Suppressor macrophage treated with lipopolysaccharide for 1 hour (primary cell): Measurements from ENCODE around the gene PAX3.
A peak's percentile ranks its signal among the peaks of the same experiment; 100 is the strongest.

Experiments
- DNase-seq, 3 donors: peaks; one replicate each; pipeline ENCODE4 v3.0.0-alpha.2; 2020 to 2022

Gene PAX3

DNA sequence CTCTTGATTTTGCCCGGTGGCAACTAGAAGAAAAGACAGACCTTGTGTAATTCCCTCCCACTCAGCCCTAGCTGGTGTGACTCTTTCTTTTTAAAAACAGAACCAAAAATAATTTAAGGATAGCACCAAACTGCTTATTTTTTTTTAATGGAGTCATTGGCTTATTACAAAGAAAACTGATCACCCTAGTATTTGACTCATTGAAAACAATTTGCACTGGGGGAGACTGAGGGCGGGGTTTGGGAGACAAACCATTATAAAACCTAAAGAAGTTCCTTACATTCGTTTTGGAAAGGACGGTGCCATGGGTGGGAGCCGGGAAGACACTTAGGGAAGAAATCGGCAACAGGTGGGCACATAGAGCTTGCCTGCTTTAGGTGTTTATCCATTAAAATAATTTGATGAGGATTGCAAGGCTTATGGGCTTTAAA, 2.5 kb downstream of the PAX3 start:
- DNase-seq, result peak; percentile 36 to 63 (median 56)

DNA sequence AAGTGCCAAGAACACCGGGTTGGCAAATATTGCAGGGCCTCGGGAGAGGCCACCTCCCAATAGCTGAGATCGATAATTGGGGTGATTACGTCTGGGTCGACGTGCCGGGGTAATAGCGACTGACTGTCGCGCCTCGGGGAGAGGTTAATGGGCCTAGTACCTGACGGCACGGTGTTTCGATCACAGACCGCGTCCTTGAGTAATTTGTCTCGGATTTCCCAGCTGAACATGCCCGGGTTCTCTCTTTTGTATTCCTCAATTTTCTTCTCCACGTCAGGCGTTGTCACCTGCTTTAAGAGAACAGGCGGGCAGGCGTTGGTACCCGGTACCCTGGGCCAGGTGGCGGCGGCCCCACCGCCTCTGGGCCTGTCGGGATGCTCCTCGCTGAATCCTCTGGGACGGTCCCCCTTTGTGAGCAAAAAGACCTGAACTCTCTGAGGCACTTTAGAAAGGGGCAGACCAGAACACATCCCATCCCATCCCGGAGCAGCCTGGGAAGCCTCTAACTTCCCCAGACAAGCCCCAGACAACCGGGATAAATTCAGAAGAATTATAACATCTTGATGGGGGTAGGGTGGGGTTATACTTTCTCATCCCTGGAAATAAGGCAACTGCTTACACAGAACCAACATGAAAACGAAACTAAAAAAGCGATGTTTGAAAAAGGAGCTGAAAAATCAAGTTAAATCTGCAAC, 3.3 kb downstream of the PAX3 start:
- DNase-seq, result peak in 1 of 3 donors; percentile 19

GRCh38 chr2:222294996-222295367, 3.8 kb downstream of the PAX3 start:
- DNase-seq, result peak in 1 of 3 donors; percentile 34

- peak in 1 of 3 donors; percentile 4 for DNase-seq
Measured at GRCh38 chr2:222293660-222294630, 4.9 kb downstream of the PAX3 start.

DNA sequence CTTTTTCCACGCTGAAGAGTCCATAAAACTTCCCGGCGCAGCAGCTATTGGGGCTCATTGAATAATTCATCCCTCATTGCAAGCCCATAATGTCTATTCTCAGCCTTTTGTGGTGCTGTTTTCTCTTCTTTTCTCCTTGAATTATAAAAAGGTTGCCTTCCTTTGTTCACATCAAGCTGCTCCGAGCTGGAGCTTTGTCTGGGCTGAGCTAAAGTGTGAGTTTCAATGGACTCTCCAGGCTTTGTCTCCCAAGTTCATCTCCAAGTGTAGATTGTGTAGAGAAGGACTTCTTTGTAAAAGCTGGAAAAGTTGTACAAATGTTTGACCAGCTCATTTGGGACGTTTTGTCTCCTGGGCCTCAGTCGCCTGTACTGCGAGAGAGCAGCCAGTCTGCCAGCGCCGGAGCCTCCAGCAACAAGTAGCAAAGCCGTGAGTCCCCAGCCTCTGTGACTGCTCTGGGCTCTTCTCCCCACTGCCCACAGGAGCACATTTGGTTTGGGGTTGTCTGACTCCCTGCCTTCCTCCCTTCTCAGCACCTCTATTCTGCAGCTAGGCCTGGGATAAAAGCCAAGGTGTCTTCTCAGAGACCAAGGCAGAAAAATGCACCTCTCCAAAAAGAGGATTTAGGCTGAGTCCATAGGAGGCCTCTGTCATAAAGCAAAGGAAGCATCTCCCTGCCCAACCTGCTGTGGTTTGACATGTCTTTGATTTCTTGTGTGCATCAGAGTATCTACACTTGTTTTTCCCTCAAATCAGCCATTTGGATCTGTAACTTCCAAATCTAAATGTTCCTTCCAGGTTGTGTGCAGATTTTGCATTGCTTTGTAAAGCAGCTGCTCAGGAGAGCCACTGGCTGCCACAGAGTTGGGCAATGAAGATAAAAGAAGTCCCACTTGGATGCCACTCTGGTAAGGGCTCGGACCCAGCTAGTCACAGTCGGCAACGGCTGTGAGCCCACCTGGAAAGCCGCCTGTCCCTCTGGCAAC, 6.4 kb downstream of the PAX3 start:
- DNase-seq, result no peak

DNA sequence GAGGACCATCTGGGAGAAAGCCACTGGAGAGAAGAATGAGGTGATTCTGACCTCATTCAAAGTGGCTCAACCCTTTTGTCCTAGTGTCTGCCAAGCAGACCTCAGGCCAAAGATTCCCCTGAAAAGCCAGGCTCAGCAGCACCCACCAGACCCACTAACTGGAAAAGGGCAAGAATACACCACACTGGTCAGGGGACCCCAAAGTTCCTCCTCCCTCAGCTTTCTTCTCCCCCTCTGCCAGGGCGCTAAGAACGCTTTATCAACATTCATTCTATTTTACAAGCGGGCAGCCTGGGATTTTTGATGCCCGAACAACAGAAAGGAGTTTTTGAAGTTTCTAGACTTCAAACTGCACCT, 7.3 kb downstream of the PAX3 start:
- no peak for DNase-seq

DNA sequence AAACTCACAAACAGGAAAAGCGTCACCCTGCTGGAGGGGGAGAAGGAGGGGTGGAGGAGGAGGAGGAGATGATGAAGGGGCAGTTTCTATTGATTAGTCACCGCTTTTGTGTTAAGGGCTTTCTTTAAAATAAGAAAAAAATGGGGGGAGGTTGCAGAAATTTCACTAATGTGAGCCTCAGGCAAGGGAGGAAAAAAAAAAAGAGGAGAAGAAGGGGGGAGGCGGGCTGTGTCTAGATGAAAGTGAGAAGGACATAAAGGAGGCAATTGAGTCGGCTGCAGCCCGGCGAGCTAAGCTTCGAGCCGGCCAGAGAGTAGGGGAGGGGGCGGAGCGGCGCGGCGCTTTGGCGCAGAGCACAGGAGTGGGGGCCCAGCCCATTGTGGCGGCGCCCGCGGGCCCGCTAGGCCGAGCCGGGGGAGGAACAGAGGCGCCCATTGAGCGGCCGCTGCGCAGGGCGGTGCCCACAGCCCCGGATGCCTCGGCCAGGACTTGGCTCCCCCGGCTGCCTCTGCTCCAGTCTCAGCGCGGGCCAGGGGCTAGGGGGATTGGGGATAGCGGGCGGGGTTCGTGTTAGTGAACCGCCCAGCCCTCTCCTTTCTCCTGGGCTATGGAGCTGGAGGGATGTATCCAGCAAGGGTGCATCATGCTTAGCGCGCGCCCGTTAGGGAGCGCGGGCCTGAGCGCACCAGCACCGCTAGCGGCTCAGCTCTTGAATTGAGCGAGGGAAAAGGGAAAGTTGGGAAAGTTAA, 7.9 kb downstream of the PAX3 start:
- DNase-seq, result peak in 2 of 3 donors; percentile 31 to 43

GRCh38 chr2:222290401-222290735, 8.4 kb downstream of the PAX3 start:
- DNase-seq, result no peak

DNA sequence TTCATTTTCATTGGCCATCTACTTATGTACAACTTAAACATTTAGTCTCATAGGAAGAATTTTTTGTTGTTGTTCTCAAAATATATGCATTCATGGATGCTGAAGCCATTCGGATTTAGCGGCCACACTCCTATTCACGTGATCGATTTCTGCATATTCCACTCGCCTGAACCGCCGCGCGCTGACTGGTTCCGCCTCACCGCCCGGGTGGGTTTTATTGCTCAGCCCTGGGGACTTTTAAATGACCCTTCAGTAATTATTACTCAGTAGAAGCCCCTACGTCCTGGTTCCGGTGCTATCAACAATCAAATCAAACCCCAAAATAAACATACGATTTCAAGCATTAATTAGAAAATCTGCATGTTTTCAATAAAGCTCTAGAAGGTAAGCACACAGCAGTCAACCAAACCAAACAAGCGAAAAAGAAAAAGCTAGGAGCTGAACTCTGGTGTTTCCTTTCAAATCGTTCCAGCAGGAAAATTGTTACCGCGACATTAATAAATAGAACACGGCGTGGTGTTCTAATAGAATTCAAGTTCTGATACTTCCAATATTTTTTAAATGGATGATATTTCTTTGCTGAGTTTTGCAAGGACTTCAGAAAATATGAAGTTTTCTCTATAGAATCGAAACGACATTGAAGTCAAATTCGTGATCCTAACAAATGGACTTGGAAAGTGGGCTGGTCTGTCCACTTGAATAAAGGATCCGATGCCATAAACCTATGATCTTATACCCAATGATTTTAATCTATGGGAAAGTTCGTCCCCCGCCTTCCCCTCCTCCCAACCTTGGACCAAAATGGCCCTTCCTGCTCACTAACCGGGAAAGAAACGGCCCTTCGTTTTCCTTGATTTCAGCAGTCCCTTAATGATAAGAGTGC, 9.3 kb downstream of the PAX3 start:
- no peak for DNase-seq

- no peak for DNase-seq
Measured at GRCh38 chr2:222288590-222289277, 10.1 kb downstream of the PAX3 start.

- DNase-seq, result no peak
Measured at GRCh38 chr2:222287862-222288479, 10.8 kb downstream of the PAX3 start.

- no peak for DNase-seq
Measured at GRCh38 chr2:222284466-222284865, 14.3 kb downstream of the PAX3 start.

- DNase-seq, result no peak
Measured at GRCh38 chr2:222283634-222284033, 15.2 kb downstream of the PAX3 start.

GRCh38 chr2:222281506-222281905, 17.3 kb downstream of the PAX3 start:
- no peak for DNase-seq

DNA sequence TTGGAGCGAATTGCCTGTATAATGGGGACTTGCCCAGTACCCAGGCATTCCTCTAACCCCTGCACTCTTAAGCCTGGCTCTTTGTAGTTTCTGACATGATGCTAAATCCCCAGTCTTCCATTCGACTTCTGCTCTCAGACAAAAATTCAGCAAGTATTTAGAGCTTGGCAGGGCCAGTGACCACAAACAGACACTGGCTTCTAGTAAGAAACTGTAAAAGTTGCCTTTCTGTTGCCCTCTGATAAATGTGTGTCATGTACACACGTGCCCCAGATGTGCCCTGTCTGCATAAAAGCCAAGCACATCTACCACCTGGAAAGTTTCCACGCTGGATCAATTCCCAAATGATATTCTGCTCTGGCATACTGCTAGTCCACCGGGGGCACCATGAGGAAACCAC, 18.0 kb downstream of the PAX3 start:
- DNase-seq, result no peak

DNA sequence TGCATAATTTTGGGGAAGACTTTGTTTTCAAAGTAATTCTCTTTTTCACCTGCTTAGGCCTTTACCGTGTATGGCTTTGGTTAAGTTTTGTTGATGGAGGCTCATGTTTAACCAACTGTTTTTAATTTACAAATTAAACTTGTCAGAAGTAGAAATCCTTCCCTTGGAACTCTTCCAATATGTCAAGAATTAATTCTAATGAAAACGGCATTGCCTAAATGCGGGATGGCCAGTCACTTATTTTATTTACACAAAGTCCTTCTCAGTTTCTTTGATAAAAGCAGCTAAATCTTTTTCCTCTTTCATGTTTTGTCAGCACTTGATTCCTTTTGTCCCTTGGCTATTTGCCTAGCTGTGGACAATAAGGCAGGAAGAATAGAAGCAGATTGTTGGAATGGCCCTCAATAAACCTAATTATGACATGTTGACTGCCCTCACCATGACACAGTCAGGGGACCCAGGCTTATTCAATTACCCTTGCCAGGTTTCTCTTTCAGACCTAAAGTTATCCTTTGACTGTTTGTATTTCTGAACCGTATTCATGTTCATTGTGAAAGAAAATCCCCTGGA, 26.3 kb downstream of the PAX3 start:
- DNase-seq, result no peak

- no peak for DNase-seq
Measured at GRCh38 chr2:222271854-222272253, 26.9 kb downstream of the PAX3 start.

- DNase-seq, result no peak
Measured at GRCh38 chr2:222270396-222270795, 28.4 kb downstream of the PAX3 start.

GRCh38 chr2:222269132-222269531, 29.7 kb downstream of the PAX3 start:
- no peak for DNase-seq
